ENCODE data around the gene STARD8. TPM values are rescaled to one million over a fixed set of nuclear protein-coding genes. Genes with fewer than 3 reads are reported as not detected.

The STARD8 gene
- total RNA-seq, 2 experiments from 2014 or later = not detected

DNA sequence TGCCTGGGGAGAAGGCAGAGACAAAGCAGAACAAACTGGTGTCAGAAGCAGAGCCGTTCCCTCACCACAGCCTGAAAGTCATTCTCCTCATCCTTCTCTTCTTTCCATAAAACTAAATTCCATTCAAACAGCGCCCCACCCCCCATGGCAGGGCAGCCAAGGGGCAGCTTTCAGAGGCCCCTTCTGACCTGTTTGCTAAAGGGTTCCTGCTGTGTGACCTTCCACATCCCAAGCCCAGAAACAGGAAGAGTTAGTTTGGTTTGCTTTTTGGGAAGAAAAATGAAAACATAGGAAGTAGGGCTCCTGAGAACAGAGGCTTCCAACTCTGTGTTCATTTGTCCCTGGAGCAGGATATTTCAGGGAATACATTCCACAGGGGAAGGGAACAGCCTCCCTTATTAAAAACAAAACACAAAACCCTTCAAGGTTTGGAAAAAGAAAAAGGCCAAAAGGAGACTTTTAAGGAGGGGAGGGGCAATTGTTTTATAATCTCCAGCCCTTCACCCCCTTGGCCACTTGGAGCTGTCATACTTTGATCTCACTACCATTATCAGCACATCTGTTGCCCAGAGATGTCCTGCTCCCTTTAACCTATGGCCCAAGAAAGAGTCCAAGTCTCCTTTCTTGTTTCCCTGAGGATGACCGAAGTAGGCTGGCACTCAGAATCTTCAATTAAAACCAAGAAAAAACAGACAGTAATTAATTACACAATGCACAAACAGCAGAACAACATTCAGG lies 25.3 kb downstream of the STARD8 start:
- no peak for DNase-seq (ENCODE audit: low spot score)
- Histone ChIP-seq H3K4me3 (ENCODE audit: low read depth, low read length, poor library complexity, severe bottlenecking) (no peak overlapping the region), H3K79me2 (ENCODE audit: insufficient read depth, low read depth, low read length) (no peaks in the 10 kb centered on the region), H3K36me3 (ENCODE audit: insufficient read depth, low read length) (no peaks in the 10 kb centered on the region), H3K9me3 (ENCODE audit: low read length) (no peaks in the 10 kb centered on the region), H2AFZ (ENCODE audit: low read length) (no peak overlapping the region), H4K20me1 (ENCODE audit: insufficient read depth, low read length) (no peaks in the 10 kb centered on the region), H3K4me1 (ENCODE audit: insufficient read depth, low read length, poor library complexity, severe bottlenecking) (no peaks in the 10 kb centered on the region), H3K9me2 (ENCODE audit: insufficient read depth, low read length) (no peaks in the 10 kb centered on the region), H3K27ac (ENCODE audit: low read depth, low read length, poor library complexity, severe bottlenecking) (no peak overlapping the region), H3K4me2 (ENCODE audit: low read length) (no peak overlapping the region)
- ChIA-PET POLR2A (no interaction called here), CTCF (ENCODE audit: unreplicated experiment) (no interaction called here)
- TF ChIP-seq, protein P1, sequence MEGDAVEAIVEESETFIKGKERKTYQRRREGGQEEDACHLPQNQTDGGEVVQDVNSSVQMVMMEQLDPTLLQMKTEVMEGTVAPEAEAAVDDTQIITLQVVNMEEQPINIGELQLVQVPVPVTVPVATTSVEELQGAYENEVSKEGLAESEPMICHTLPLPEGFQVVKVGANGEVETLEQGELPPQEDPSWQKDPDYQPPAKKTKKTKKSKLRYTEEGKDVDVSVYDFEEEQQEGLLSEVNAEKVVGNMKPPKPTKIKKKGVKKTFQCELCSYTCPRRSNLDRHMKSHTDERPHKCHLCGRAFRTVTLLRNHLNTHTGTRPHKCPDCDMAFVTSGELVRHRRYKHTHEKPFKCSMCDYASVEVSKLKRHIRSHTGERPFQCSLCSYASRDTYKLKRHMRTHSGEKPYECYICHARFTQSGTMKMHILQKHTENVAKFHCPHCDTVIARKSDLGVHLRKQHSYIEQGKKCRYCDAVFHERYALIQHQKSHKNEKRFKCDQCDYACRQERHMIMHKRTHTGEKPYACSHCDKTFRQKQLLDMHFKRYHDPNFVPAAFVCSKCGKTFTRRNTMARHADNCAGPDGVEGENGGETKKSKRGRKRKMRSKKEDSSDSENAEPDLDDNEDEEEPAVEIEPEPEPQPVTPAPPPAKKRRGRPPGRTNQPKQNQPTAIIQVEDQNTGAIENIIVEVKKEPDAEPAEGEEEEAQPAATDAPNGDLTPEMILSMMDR (conservative IDR thresholded peaks at IDR 0.05; ENCODE audit: low read length) = no peak
- TF ChIP-seq EZH2phosphoT487 (IDR thresholded peaks at IDR 0.05; ENCODE audit: borderline replicate concordance, low read depth, low read length) = no peak
- no TSS peak for BruUV-seq (replicated peaks)
- intact Hi-C loops (cut with micrococcal nuclease; ENCODE audit: unreplicated experiment) = no loop called here

DNA sequence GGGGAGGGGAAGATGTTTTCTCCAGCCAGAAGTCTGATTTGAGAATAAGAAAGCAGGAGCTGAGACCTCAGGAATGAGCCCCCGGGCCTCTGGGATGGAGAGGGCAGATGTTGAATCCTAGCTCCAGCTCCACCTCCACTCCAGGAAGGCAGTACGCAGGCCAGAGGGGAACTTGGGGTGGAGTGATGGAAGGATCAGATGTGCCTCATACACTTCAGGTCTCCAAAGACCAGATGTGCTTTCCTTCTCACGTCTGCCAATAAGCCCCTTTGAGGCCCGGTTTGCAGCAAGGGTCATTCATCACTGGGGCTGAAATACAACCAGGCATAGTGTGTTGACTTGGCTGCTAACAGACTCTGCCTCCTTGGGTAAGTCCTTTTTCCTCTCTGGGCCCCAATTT lies 28.1 kb downstream of the STARD8 start:
- Histone ChIP-seq H3K4me3 (ENCODE audit: low read depth, low read length, poor library complexity, severe bottlenecking) (no peak overlapping the region), H3K79me2 (ENCODE audit: insufficient read depth, low read depth, low read length) (no peaks in the 10 kb centered on the region), H3K9me2 (ENCODE audit: insufficient read depth, low read length) (no peaks in the 10 kb centered on the region), H3K4me2 (ENCODE audit: low read length) (no peak overlapping the region), H3K4me1 (ENCODE audit: insufficient read depth, low read length, poor library complexity, severe bottlenecking) (no peaks in the 10 kb centered on the region), H3K27ac (ENCODE audit: low read depth, low read length, poor library complexity, severe bottlenecking) (no peak overlapping the region), H4K20me1 (ENCODE audit: insufficient read depth, low read length) (no peaks in the 10 kb centered on the region), H3K9me3 (ENCODE audit: low read length) (no peaks in the 10 kb centered on the region), H2AFZ (ENCODE audit: low read length) (no peak overlapping the region), H3K36me3 (ENCODE audit: insufficient read depth, low read length) (no peaks in the 10 kb centered on the region)
- intact Hi-C loops (cut with micrococcal nuclease; ENCODE audit: unreplicated experiment) = no loop called here
- POLR2A ChIA-PET = no interaction called here
- no peak for TF ChIP-seq EZH2phosphoT487 (IDR thresholded peaks at IDR 0.05; ENCODE audit: borderline replicate concordance, low read depth, low read length)
- TF ChIP-seq, protein P1 (conservative IDR thresholded peaks at IDR 0.05; ENCODE audit: low read length) = no peak
- BruUV-seq (replicated peaks) = no TSS peak
- DNase-seq (ENCODE audit: low spot score) = no peak
- CTCF ChIA-PET (ENCODE audit: unreplicated experiment) = no interaction called here

DNA sequence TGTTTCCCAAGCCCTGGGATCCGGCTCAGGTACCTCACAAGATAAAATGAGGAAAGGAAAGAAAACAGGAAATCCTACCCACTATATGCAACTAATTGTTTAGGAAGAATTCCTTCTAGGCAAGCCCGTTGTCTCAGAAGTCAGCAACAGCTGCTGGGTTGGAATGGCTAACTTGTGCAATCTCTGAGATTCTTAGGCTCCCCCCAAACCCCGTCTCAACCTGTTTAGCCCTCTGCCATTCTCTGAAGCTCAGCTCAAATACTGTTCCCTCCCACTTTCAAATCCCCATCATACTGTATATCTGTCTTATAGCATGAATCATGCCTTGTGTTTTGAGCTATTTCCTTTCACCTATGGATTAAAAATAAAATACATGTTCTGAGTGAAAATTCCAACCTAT lies 28.9 kb downstream of the STARD8 start:
- Histone ChIP-seq H3K4me3 (ENCODE audit: low read depth, low read length, poor library complexity, severe bottlenecking) (no peak overlapping the region), H4K20me1 (ENCODE audit: insufficient read depth, low read length) (no peaks in the 10 kb centered on the region), H3K4me1 (ENCODE audit: insufficient read depth, low read length, poor library complexity, severe bottlenecking) (no peaks in the 10 kb centered on the region), H3K79me2 (ENCODE audit: insufficient read depth, low read depth, low read length) (no peaks in the 10 kb centered on the region), H3K27ac (ENCODE audit: low read depth, low read length, poor library complexity, severe bottlenecking) (no peak overlapping the region), H3K36me3 (ENCODE audit: insufficient read depth, low read length) (no peaks in the 10 kb centered on the region), H3K9me3 (ENCODE audit: low read length) (no peaks in the 10 kb centered on the region), H3K9me2 (ENCODE audit: insufficient read depth, low read length) (no peaks in the 10 kb centered on the region), H2AFZ (ENCODE audit: low read length) (no peak overlapping the region), H3K4me2 (ENCODE audit: low read length) (no peak overlapping the region)
- no TSS peak for BruUV-seq (replicated peaks)
- TF ChIP-seq EZH2phosphoT487 (IDR thresholded peaks at IDR 0.05; ENCODE audit: borderline replicate concordance, low read depth, low read length) = no peak
- TF ChIP-seq, protein P1 (conservative IDR thresholded peaks at IDR 0.05; ENCODE audit: low read length) = no peak
- ChIA-PET CTCF (ENCODE audit: unreplicated experiment) (no interaction called here), POLR2A (no interaction called here)
- no peak for DNase-seq (ENCODE audit: low spot score)
- intact Hi-C loops (cut with micrococcal nuclease; ENCODE audit: unreplicated experiment) = no loop called here

All from OCI-LY7 (cell line).